SK-N-SH (cell line): ENCODE measurements around the gene PDE4D. TPM values are rescaled to one million over a fixed set of nuclear protein-coding genes. Genes with fewer than 3 reads are reported as not detected.
A peak's percentile ranks its signal among the peaks of the same experiment; 100 is the strongest.

Source experiments
- CTCF ChIA-PET: fragments of 300-600, 350-600 bp; formaldehyde crosslinking; extraction: SDS; loops from one replicate; lab custom pipeline; 2021; lab: Yijun Ruan, JAX
- POLR2A ChIA-PET: fragments of 350-600 bp; sonication (Branson Sonifier 250); formaldehyde crosslinking; extraction: SDS; loops from one replicate; lab custom pipeline; 2020; ENCODE audit warnings: antibody characterized with exemption, inconsistent platforms; lab: Yijun Ruan, JAX
- DNase-seq: peaks from one replicate; pipeline ENCODE4 v3.0.0; 2012
- H2AFZ ChIP-seq: fragments of 200-600 bp; sonication (generic); 2 replicates; pipeline ENCODE4 v1.8.1; 2016; ENCODE audit warnings: antibody characterized with exemption, mild to moderate bottlenecking, low read depth
- H3F3A ChIP-seq: fragments of 200-600 bp; sonication (generic); replicated peaks from 2 replicates; pipeline ENCODE3; 2016; ENCODE audit warnings: antibody characterized with exemption, mild to moderate bottlenecking; ENCODE audit not compliant: insufficient read depth
- H3K27ac ChIP-seq, 2 experiments: fragments of 200-500 bp in 1 of 2; fragments of 200-600 bp in 1 of 2; sonication (Bioruptor generic) in 1 of 2; sonication (generic), shearing (Covaris generic) in 1 of 2; 2 replicates each; pipeline versions ENCODE4 v1.5.1 to v1.6.1; 2014 to 2016; ENCODE audit warnings: low read depth in 2 of 2, inconsistent platforms in 1 of 2, low read length in 1 of 2, mild to moderate bottlenecking in 1 of 2, mixed read lengths in 1 of 2
- H3K27me3 ChIP-seq: fragments of 200-600 bp; sonication (generic), shearing (Covaris generic); 2 replicates; pipeline ENCODE4 v1.6.1; 2016; ENCODE audit warnings: mixed run types; ENCODE audit not compliant: insufficient read depth
- H3K36me3 ChIP-seq, 2 experiments: fragments of 200-500 bp in 1 of 2; fragments of 200-600 bp in 1 of 2; sonication (Bioruptor generic) in 1 of 2; sonication (generic) in 1 of 2; replicated peaks in 1 of 2; 2 replicates each; pipeline versions ENCODE3 to v1.5.1; 2014 to 2016; ENCODE audit warnings: low read length in 1 of 2, mild to moderate bottlenecking in 1 of 2; ENCODE audit not compliant: insufficient read depth in 2 of 2, control insufficient read depth in 1 of 2
- H3K4me1 ChIP-seq, 2 experiments: fragments of 200-500 bp in 1 of 2; fragments of 200-600 bp in 1 of 2; sonication (Bioruptor generic) in 1 of 2; sonication (generic), shearing (Covaris generic) in 1 of 2; 2 replicates each; pipeline versions ENCODE4 v1.5.1 to v1.6.1; 2014 to 2016; ENCODE audit warnings: low read depth in 1 of 2, low read length in 1 of 2, mixed run types in 1 of 2; ENCODE audit not compliant: insufficient read depth in 2 of 2, control insufficient read depth in 1 of 2
- H3K4me2 ChIP-seq: fragments of 200-600 bp; sonication (generic), shearing (Covaris generic); 2 replicates; pipeline ENCODE4 v1.6.1; 2017; ENCODE audit warnings: mixed run types
- H3K4me3 ChIP-seq, 2 experiments: fragments of 200-500 bp in 1 of 2; fragments of 200-600 bp in 1 of 2; sonication (Bioruptor generic) in 1 of 2; sonication (generic), shearing (Covaris generic) in 1 of 2; 2 replicates each; pipeline versions ENCODE4 v1.5.1 to v1.8.1; 2014 to 2016; ENCODE audit warnings: low read depth in 2 of 2, inconsistent platforms in 1 of 2, low read length in 1 of 2, mild to moderate bottlenecking in 1 of 2, mixed read lengths in 1 of 2, moderate library complexity in 1 of 2
- H3K79me2 ChIP-seq: fragments of 200-600 bp; sonication (generic); 2 replicates; pipeline ENCODE4 v1.8.1; 2017; ENCODE audit warnings: mild to moderate bottlenecking; ENCODE audit not compliant: insufficient read depth
- H3K9ac ChIP-seq: fragments of 200-600 bp; sonication (generic); 2 replicates; pipeline ENCODE4 v1.6.1; 2017; ENCODE audit warnings: mixed run types
- H3K9me2 ChIP-seq: fragments of 200-600 bp; sonication (generic); 2 replicates; pipeline ENCODE4 v1.6.1; 2017; ENCODE audit warnings: mixed run types
- H3K9me3 ChIP-seq: fragments of 200-600 bp; sonication (generic); 2 replicates; pipeline ENCODE4 v1.6.1; 2017; ENCODE audit warnings: mixed run types, mild to moderate bottlenecking, moderate library complexity
- H4K20me1 ChIP-seq: fragments of 200-600 bp; sonication (generic); 2 replicates; pipeline ENCODE4 v1.6.1; 2017; ENCODE audit warnings: mild to moderate bottlenecking, mixed run types; ENCODE audit not compliant: insufficient read depth
- EP300 ChIP-seq, 2 experiments: IDR thresholded peaks; 2 replicates each; pipeline versions ENCODE4 v1.4.0 to v1.6.1; 2012; ENCODE audit warnings: borderline replicate concordance in 1 of 2, low read depth in 1 of 2, low read length in 1 of 2
- EZH2phosphoT487 ChIP-seq: fragments of 200-600 bp; sonication (generic); IDR thresholded peaks from 2 replicates; pipeline ENCODE4 v1.6.1; 2017; ENCODE audit warnings: low read depth, mixed run types, mild to moderate bottlenecking, antibody characterized with exemption, moderate library complexity, borderline replicate concordance
- FOSL2 ChIP-seq: IDR thresholded peaks from 2 replicates; pipeline ENCODE4 v1.4.0; 2012; ENCODE audit warnings: low read depth, mild to moderate bottlenecking, moderate library complexity, borderline replicate concordance
- GABPA ChIP-seq: IDR thresholded peaks from 2 replicates; pipeline ENCODE4 v1.4.0; 2012; ENCODE audit warnings: low read depth, mild to moderate bottlenecking
- GATA2 ChIP-seq: sonication (generic); formaldehyde crosslinking; IDR thresholded peaks from 2 replicates; pipeline ENCODE4 v1.5.0; 2020; ENCODE audit warnings: mild to moderate bottlenecking, missing genetic modification reagents
- JUND ChIP-seq: IDR thresholded peaks from 2 replicates; pipeline ENCODE4 v1.4.0; 2012
- MAX ChIP-seq: IDR thresholded peaks from 2 replicates; pipeline ENCODE4 v1.4.0; 2012; ENCODE audit warnings: low read depth
- MEF2A ChIP-seq: IDR thresholded peaks from 2 replicates; pipeline ENCODE4 v1.4.0; 2012; ENCODE audit warnings: low read depth, borderline replicate concordance
- NFIC ChIP-seq: IDR thresholded peaks from 2 replicates; pipeline ENCODE4 v1.4.0; 2012; ENCODE audit warnings: borderline replicate concordance
- PBX3 ChIP-seq: IDR thresholded peaks from 2 replicates; pipeline ENCODE4; 2012
- POLR2AphosphoS5 ChIP-seq: IDR thresholded peaks from 2 replicates; pipeline ENCODE4 v1.6.1; 2012; ENCODE audit warnings: low read depth, low read length
- RAD21 ChIP-seq: IDR thresholded peaks from 2 replicates; pipeline ENCODE4 v1.6.1; 2012; ENCODE audit warnings: mild to moderate bottlenecking, low read length
- RFX5 ChIP-seq: IDR thresholded peaks from 2 replicates; pipeline ENCODE4 v1.6.1; 2012; ENCODE audit warnings: mild to moderate bottlenecking, improper control_type of control experiment, low read length
- RXRA ChIP-seq: IDR thresholded peaks from 2 replicates; pipeline ENCODE4 v1.4.0; 2012; ENCODE audit warnings: low read depth, mild to moderate bottlenecking, borderline replicate concordance
- TAF1 ChIP-seq: IDR thresholded peaks from 2 replicates; pipeline ENCODE4 v1.6.1; 2012; ENCODE audit warnings: low read depth, mild to moderate bottlenecking, low read length, moderate library complexity, borderline replicate concordance
- TCF12 ChIP-seq: IDR thresholded peaks from 2 replicates; pipeline ENCODE4 v1.4.0; 2012
- TEAD4 ChIP-seq: IDR thresholded peaks from 2 replicates; pipeline ENCODE4 v1.4.0; 2012; ENCODE audit warnings: mild to moderate bottlenecking, borderline replicate concordance; ENCODE audit not compliant: insufficient read depth
- WGBS: methylation state at CpG from one replicate; pipeline ENCODE4 v1.1.6; 2017; ENCODE audit warnings: low lambda C conversion rate; 5-methylcytosine and 5-hydroxymethylcytosine counted together
- polyA plus RNA-seq, 3 experiments: library from polyadenylated mRNA; depleted of rRNA; stranded (reverse); fragments of >200 nt; gene quantifications; 2 replicates each; pipeline ENCODE4 v1.2.3, GENCODE V29; 2012
- TF ChIP-seq, protein P1 (sequence below): IDR thresholded peaks from 2 replicates; pipeline ENCODE4 v1.4.0; 2012; ENCODE audit warnings: low read depth, borderline replicate concordance
- TF ChIP-seq, protein P2 (sequence below): fragments of 150-350 bp; IDR thresholded peaks from 2 replicates; pipeline ENCODE4 v1.6.1; 2016; ENCODE audit warnings: mild to moderate bottlenecking, low read depth, low read length
- TF ChIP-seq, protein P3 (sequence below): IDR thresholded peaks from 2 replicates; pipeline ENCODE4 v1.4.0; 2012; ENCODE audit warnings: low read depth, borderline replicate concordance

PDE4D gene
- polyA plus RNA-seq, 1 of the 3 experiments (the other 2 are of a cell fraction): 2.4 TPM

GRCh38 chr5:59873113-59873512 is 20.4 kb downstream of the PDE4D start:
- Histone ChIP-seq H2AFZ (no peak overlapping the region), H3K27ac (peak overlapping the region; percentile 52 to 78; a peak in 3 of 4 replicates), H3K9me3 (no peaks in the 10 kb centered on the region)
- TF ChIP-seq MAX (peak; percentile 96), POLR2AphosphoS5 (peak; percentile 31; the same call in 1 of the 2 replicates), PBX3 (peak; percentile 61), RFX5 (no peak), TAF1 (no peak), RXRA (peak; percentile 26; the same call in 1 of the 2 replicates), EP300 (IDR thresholded peaks at IDR 0.05; ENCODE audit: borderline replicate concordance in 1 of 2, low read depth in 1 of 2, low read length in 1 of 2) (peak in 1 of 2 experiments; percentile 87; a peak in 2 of 4 replicates), TEAD4 (peak; percentile 80), TCF12 (peak; percentile 95), EZH2phosphoT487 (no peak), NFIC (peak; percentile 49; the same call in 1 of the 2 replicates), FOSL2 (peak; percentile 77), JUND (peak; percentile 79)
- TF ChIP-seq, all 33 proteins: peak for 10
- H3F3A ChIP-seq: peaks cover 11% of the 10 kb centered on the region
- H3K27me3 ChIP-seq: no peaks in the 10 kb centered on the region
- WGBS: 27% methylated on average over 2 of the region's 2 CpGs
- H3K4me2 ChIP-seq: no peak overlapping the region
- H3K36me3 ChIP-seq: no peaks in the 10 kb centered on the region
- CTCF ChIA-PET: no interaction called here
- POLR2A ChIA-PET: no interaction called here
- no peaks in the 10 kb centered on the region for H4K20me1 ChIP-seq
- DNase-seq: no peak
- H3K4me3 ChIP-seq: no peak overlapping the region
- H3K79me2 ChIP-seq: no peaks in the 10 kb centered on the region
- H3K9me2 ChIP-seq: 0 out of 2 replicates have a peak, but pooled peaks cover 3% of the 10 kb centered on the region
- H3K4me1 ChIP-seq: peaks cover 0 to 11% of the 10 kb centered on the region in 2 experiments; a peak in 1 of 4 replicates
- H3K9ac ChIP-seq: no peak overlapping the region; the same call in 1 of the 2 replicates

GRCh38 chr5:59866661-59867060 is 26.9 kb downstream of the PDE4D start:
- Histone ChIP-seq H2AFZ (peak overlapping the region; percentile 23; the same call in 1 of the 2 replicates), H3K9me2 (no peaks in the 10 kb centered on the region), H4K20me1 (no peaks in the 10 kb centered on the region), H3K36me3 (no peaks in the 10 kb centered on the region), H3K27me3 (no peaks in the 10 kb centered on the region), H3K9ac (no peak overlapping the region), H3K4me2 (no peak overlapping the region), H3K9me3 (no peaks in the 10 kb centered on the region), H3K79me2 (no peaks in the 10 kb centered on the region), H3K4me1 (no peaks in the 10 kb centered on the region), H3F3A (no peaks in the 10 kb centered on the region), H3K27ac (no peak overlapping the region; a peak in 1 of 4 replicates), H3K4me3 (no peak overlapping the region)
- POLR2A ChIA-PET: no interaction called here
- CTCF ChIA-PET: interaction anchor here (1.0 kb wide), 1 partner anchor 9 kb away, joined by 3 read pairs; no protein-coding TSS in a partner anchor
- DNase-seq: no peak
- 62% methylated on average over 2 of the region's 2 CpGs for WGBS
- TF ChIP-seq, protein P1, sequence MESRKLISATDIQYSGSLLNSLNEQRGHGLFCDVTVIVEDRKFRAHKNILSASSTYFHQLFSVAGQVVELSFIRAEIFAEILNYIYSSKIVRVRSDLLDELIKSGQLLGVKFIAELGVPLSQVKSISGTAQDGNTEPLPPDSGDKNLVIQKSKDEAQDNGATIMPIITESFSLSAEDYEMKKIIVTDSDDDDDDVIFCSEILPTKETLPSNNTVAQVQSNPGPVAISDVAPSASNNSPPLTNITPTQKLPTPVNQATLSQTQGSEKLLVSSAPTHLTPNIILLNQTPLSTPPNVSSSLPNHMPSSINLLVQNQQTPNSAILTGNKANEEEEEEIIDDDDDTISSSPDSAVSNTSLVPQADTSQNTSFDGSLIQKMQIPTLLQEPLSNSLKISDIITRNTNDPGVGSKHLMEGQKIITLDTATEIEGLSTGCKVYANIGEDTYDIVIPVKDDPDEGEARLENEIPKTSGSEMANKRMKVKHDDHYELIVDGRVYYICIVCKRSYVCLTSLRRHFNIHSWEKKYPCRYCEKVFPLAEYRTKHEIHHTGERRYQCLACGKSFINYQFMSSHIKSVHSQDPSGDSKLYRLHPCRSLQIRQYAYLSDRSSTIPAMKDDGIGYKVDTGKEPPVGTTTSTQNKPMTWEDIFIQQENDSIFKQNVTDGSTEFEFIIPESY: no peak
- no peak for TF ChIP-seq MEF2A
- no peak for TF ChIP-seq RAD21
- TF ChIP-seq, protein P2, sequence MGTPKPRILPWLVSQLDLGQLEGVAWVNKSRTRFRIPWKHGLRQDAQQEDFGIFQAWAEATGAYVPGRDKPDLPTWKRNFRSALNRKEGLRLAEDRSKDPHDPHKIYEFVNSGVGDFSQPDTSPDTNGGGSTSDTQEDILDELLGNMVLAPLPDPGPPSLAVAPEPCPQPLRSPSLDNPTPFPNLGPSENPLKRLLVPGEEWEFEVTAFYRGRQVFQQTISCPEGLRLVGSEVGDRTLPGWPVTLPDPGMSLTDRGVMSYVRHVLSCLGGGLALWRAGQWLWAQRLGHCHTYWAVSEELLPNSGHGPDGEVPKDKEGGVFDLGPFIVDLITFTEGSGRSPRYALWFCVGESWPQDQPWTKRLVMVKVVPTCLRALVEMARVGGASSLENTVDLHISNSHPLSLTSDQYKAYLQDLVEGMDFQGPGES: no peak
- no peak for TF ChIP-seq GATA2
- TF ChIP-seq, protein P3, sequence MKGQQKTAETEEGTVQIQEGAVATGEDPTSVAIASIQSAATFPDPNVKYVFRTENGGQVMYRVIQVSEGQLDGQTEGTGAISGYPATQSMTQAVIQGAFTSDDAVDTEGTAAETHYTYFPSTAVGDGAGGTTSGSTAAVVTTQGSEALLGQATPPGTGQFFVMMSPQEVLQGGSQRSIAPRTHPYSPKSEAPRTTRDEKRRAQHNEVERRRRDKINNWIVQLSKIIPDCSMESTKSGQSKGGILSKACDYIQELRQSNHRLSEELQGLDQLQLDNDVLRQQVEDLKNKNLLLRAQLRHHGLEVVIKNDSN: no peak
- TF ChIP-seq GABPA: no peak
